Occipital lobe (tissue), 2 donors: Measurements from ENCODE around the gene GMEB1. TPM values are rescaled to one million over a fixed set of nuclear protein-coding genes. Genes with fewer than 3 reads are reported as not detected.
"Not testable (repeated sequence)": the region's sequence is repeated elsewhere in the genome, so short reads cannot be mapped to it uniquely, and the experiment has no call there.

Source experiments
- DNase-seq: peaks from one replicate; lab custom pipeline; 2025; lab: John Stamatoyannopoulos, UW
- total RNA-seq: library from RNA; depleted of rRNA; stranded (reverse); fragments of >200 nt; gene quantifications from one replicate; pipeline ENCODE4 v1.2.3, GENCODE V29; 2014

GMEB1 gene, protein sequence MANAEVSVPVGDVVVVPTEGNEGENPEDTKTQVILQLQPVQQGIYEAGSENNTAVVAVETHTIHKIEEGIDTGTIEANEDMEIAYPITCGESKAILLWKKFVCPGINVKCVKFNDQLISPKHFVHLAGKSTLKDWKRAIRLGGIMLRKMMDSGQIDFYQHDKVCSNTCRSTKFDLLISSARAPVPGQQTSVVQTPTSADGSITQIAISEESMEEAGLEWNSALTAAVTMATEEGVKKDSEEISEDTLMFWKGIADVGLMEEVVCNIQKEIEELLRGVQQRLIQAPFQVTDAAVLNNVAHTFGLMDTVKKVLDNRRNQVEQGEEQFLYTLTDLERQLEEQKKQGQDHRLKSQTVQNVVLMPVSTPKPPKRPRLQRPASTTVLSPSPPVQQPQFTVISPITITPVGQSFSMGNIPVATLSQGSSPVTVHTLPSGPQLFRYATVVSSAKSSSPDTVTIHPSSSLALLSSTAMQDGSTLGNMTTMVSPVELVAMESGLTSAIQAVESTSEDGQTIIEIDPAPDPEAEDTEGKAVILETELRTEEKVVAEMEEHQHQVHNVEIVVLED
- 14.5 TPM for total RNA-seq

DNA sequence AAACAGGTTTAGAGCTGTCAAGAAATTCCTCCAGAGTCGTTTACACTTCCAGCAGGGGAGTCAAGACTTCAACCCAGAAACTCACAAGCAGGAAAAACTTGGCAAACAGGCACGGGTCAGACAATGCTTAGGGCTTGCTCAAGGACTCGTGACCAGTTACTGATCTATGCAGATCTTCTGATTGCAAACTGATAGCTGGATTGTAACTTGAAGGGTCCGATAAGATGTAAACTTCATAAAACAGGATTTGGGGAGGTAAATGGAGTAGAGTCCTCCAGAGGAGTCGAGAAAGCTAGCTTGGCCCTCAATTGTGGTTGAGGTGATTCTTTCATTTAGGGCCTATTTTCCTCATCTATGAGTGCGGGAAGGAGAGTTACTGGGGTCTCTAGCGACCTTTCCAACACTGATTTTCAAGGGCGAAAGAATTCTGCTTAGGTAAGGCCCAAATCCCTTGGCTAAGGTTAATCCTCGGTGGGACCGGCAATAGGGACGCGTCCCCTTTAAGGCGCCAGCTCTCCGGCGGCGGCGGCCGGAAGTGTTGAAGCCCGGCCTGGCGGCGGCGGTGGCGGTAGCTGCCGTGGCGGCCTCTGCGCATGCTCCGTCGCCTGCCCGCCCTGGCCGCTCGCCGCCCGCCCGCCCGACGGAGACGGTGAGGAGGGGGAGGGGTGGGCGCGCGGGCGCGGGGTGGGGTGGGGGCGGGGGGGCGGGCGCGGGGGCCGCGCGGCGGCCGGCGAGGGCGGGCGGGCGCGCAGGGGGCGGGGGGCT is at the start of gene GMEB1:
Gene GMEB1 (plus strand): TSS at position 594 of the 765 bp plus-strand sequence. CDS start 14,829 bp downstream, outside the sequence.
- peak; percentile 80 for DNase-seq

DNA sequence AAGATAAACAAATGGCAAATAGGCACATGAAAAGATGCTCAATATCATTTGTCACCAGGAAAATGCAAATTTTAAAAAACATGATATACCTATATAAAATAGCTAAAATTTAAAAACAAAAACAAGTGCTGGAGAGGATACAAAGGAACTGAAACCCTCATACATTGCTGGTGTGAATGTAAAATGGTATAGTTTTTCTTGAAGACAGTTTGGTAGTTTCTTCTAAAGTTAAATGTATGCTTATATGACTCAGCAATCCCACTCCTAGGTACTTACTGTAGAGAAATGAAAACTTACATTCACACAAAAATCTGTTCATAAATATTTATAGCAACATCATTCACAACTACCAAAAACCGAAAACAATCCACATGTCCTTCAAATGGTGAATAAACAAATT is 36.9 kb upstream of the GMEB1 start:
- no peak for DNase-seq

DNA sequence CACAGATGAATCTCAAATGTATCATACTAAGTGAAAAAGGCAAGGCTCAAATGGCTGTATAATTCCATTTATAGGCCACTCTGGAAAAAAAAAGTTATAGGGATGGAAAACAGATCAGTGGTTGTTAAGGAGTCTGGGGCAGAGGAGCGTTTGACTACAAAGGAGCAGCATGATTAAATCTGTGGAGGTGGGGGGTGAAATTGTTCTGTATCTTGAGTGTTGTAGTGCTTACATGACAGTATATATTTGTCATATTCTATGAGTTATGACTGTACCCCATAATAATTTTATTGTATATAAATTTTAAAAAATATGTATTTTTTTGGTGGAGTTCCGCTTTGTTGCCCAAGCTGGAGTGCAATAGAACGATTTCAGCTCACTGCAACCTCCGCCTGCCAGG is 36.0 kb upstream of the GMEB1 start:
- DNase-seq: no peak

DNA sequence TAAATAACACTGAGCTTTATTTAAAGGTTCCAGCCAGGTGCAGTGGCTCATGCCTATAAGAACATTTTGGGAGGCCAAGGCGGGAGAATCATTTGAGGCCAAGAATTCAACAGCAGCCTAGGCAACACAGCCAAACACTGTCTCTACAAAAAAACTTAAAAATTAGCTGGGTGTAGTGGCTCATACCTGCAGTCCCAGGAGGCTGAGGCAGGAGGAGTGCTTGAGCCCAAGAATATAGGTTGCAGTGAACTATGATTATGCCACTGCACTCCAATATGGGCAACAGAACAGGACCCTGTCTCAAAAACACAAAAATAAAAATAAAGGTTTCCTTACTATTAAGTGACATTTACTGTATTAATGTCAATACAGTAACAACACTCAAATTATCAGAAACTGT is 27.8 kb upstream of the GMEB1 start:
- no peak for DNase-seq

DNA sequence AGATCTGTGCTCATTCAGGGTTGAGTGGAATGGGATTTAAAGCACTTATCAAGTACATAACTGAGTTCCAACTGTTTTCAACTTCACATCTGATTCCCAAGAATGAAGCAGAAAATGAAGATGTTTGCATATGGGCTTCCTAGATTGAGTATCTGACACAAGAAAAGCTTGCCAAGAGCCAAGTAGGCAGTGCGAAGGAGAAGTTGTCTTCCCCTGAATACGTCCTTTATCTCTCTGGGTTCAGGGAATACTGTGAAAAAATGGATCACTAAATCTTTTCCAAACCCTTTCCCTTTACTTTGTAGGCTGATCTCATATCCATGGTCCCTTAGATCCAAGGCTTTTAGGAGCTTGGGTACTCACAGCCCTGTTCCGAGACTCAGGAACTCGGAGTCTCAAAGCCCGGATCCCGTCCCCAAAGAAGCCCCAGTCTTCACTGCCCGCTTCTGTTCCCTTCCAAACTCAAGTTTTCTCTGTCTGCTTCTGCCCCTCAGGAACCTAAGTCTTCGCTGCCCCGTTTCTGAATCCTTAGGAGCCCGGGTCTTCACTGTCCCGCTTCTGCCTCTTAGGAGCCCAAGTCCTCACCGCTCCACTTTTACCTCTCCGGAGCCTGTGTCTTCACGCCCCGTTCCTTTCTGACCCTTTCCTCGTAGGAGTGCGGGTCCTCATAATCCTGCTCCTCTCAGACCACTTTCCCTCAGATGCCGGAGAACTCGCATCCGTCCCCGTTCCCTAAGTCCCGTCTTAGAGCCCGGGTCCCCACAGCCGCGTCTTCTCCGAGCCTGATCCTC is 26.3 kb upstream of the GMEB1 start:
- no peak for DNase-seq

DNA sequence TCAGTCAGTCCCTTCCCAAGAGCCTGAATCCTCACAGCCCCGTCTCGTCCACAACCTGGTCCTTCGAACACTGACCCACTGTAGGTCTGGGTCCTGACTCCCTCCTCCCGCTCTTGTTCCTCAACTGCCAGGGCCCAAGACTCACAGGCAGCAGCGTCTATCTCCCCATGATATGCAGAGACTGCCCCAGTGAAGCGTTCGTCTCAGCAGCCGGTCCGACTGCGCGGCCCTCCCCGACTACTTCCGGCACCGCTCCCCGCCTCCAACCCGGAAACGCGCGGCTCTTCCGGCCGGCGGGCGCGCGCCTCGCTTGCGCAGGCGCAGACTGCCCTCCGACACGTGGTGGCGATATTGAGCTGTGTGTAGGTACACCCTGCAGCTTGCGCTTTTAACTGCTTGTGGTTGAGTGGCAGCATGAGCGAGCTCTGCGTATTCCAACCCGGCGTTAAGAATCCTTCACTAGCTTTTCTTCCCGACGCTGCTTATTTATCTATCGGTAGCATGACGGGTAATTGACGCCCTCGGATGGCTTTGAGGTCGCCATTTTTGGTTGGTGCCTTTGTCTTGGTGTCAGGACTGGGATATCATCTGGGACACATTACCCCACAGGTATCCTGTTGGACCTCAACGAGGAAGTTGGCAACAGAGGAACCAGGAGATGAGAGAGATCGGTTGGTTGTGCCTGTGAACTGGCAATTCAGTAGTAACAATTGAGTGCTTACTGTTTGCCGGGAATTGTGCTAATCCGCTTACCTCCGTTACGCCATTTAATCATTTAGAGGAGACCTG is 25.5 kb upstream of the GMEB1 start, which contains the start of gene TAF12:
Gene TAF12 (minus strand): TSS at position 221 of the 789 bp plus-strand sequence. CDS start 20,986 bp downstream, outside the sequence.
- peak; percentile 90 for DNase-seq

DNA sequence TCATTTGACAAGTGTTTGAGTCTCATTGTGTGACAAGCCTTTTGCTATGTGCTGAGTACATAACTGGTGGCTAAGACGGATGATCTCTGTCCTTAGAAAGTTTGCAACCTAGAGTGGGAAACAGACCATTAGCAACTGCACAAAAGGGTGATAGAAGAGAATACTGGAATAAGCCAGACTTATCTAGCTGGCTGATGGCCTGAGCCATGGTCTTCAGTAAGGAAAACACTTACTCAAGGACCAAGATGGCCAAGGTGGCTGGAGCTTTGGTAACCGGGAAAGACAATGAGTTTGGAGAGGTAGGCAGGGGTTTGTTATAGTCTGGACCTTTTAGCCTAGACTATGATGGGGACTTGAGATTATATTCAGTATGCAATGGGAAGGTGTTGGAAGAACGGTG is 24.1 kb upstream of the GMEB1 start:
- no peak for DNase-seq

DNA sequence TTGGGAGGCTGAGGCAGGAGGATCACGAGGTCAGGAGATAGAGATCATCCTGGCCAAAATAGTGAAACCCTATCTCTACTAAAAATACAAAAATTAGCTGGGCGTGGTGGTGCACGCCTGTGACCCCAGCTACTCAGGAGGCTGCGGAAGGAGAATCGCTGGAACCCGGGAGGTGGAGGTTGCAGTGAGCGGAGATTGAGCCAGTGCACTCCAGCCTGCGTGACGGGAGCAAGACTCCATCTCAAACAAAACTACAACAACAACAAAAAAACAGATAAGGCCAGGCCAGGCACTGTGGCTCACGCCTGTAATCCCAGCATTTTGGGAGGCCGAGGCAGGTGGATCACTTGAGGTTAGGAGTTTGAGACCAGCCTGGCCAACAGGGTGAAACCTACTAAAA is 23.2 kb upstream of the GMEB1 start:
- not testable (repeated sequence) for DNase-seq

DNA sequence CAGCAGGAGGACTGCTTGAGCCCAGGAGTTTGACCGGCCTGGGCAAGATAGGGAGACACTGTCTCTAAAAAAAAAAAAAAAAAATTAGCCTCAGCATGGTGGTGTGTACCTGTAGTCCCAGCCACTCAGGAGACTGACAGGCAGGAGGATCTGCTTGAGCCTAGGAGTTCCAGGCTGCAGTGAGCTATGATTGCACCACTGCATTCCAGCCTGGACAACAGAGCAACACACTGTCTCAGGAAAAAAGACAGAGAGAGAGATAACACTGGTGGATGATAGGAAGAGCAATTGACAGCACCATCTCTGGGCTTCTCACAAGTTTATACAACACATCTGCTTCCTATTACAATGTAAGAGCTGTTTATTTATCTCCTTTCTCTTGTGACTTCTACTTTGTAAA is 22.5 kb upstream of the GMEB1 start:
- DNase-seq: no peak

DNA sequence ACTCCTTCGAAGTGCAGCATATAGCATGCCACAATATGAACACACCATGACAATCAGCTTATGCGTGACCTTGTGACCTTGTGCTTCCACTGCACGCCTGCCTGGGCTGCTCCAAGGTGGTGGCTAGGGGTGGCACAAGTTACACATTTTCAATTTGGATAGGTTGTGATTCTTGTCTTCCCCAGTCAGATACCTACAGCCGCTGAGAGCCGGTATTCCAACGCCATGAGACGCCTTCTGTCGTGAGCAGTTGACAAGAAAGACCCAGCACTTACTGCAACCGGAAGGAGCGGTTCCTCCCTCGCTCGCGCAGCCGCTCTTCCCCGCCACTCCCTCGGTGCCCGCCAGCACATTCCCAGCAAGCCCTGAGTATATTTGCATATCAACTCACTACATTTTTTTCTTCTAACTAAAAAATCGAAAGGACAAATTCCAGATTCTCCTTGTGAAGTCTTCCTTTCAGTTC is 20.5 kb upstream of the GMEB1 start:
- DNase-seq: peak; percentile 88

DNA sequence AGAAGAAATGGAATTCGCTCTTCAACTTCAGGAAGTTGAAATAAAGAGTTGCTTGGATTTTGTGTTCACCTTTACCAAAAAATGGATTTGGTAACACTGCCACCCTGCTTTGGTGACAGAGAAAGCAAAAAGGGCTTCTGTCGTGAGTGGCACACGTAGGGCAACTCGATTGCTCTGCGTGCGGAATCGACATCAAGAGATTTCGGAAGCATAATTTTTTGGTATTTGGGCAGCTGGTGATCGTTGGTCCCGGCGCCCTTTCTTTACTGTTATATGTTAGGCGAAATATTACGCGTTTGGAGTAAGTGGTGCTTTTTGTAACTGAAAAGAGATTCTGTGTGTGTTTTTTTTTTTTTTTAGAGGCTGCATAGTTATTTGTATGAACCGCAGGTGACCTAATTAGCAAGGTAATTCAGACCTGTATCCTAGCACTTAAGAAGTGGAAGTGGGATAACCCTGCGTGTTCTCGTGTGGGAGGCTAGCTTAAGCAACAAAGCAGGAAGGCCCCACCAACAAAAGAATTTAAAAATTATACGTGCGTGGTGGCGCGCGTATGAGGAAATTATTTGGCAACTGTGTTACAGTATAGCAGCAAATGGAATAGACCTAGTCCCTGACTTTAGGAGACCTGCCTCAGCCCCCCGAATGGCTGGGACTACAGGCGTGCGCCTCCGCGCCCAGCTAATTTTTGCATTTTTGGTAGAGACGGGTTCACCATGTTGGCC is 19.9 kb upstream of the GMEB1 start, which contains the start of gene RNU11:
Gene RNU11 (plus strand): TSS at position 127 of the 725 bp plus-strand sequence.
- DNase-seq: peak; percentile 77

DNA sequence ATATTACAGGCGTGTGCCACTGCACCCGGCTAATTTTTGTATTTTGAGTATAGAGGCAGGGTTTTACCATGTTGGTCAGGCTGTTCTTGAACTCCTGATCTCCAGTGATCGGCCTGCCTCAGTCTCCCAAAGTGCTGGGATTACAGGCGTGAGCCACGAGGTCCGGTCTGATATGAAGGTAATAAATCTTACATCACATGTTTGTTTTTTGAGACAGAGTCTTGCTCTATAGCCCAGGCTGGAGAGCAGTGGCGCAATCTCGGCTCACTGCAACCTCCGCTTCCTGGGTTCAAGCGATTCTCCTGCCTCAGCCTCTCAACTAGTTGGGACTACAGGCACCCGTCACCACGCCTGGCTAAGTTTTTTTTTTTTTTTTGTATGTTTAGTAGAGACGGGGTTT is 15.5 kb upstream of the GMEB1 start:
- DNase-seq: not testable (repeated sequence)

DNA sequence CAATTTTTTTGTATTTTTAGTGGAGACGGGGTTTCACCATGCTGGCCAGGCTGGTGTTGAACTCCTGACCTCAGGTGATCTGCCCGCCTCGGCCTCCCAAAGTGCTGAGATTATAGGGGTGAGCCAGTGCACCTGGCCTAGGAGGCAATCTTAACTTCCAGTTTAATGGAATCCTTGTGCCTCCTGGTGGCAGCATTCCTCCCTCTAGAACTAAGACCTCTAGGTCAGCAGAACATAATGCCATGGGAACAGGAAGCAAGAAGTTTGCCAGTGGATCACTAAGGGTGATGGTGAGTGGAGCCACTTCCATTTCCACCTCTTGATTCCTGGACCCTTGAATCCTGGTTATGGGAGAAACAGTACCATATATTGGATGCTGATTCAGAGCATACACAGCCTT is 14.7 kb upstream of the GMEB1 start:
- not testable (repeated sequence) for DNase-seq

DNA sequence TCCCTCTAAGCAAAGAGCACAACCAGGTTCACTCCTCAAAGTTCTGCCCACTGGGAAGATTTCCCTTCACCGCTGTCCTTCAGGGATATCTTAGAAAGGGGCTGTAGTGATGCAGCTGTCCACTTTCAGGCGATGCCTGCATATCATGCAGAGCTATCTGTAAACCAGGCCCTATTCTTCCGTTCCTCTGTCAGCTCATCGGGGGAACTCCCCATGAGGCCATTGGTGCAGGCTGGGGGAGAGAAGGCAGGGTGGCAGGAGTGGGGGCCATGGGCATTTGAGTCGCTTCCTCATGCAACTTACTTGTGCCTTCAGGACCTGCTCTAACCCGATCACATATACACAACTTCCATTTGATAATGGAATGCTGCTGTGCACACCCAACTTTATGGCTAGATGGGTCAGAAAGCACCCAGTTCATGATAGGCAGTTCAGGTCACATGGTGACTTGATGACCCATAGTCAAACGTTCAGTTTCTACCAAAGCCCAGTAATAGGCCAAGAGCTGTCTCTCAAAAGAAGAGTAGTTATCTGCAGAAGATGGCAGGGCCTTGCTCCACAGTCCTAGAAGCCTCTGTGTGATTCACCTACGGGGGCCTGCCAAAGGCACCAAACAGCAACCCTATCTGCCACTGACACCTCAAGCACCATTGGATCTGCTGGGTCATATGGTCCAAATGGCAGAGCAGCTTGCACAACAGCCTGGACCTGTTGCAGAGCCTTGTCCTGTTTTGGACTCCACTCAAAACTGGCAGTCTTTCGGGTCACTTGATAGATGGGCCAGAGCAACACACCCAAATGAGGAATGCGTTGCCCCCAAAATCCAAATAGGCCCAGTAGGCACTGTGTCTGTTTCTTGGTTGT is 12.9 kb upstream of the GMEB1 start:
- not testable (repeated sequence) for DNase-seq

DNA sequence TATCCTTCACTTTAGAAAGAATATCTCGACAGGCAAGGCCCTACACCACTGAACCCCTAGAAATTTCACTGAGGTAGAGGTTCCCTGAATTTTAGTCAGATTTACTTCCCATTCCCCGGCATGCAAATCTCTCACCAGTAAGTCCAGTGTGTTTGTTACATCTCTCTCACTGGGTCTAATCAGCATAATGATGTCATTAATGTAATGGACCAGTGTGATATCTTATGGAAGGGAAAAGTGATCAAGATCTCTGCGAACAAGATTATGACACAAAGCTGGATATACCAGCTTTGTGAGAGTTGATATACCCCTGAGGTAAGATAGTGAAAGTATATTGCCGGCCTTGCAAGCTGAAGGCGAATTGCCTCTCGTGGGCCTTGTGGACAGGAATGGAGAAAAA is 12.2 kb upstream of the GMEB1 start:
- DNase-seq: no peak

DNA sequence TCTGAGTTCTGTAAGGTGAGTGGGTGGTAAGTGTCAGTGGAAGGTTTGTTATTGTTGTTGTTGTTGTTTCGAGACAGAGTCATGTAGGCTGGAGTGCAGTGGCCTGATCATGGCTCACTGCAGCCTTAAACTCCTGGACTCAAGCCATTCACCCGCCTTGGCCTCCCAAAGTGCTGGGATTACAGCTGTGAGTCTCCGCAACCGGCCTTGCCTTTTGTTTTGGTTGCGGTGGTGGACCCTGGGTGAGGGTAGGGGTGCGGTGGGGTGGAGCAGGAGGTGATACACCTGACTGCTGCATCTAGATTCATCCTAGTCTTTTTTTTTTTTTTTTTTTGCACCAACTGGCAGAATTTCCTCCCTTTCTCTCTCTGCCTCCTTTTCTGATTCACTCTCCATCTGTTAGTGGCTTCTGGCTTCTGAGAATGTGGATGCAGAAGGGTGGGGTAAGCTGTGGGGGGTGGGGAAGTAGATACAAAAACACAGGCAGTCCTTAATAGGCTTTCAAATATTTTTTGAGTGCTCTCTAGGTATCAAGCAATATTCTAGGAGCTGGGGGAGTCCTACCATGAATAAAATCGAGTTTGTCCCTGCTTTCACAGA is 4.6 kb upstream of the GMEB1 start:
- no peak for DNase-seq

DNA sequence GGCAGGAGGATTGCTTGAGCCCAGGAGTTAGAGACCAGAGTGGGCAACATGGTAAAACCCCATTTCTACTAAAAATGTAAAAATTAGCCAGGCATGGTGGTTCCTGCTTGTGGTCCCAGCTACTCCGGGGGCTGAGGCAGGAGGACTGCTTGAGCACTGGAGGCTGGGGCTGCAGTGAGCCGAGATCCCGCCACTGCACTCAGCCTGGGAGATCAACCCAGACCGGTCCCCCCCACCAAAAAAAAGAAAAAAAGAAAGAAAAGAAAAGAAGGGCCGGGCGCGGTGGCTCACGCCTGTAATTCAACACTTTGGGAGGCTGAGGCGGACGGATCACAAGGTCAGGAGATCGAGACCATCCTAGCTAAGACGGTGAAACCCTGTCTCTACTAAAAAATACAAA is 1.8 kb upstream of the GMEB1 start:
- DNase-seq: no peak
